Measurements from ENCODE around the gene COBL. TPM values are rescaled to one million over a fixed set of nuclear protein-coding genes. Genes with fewer than 3 reads are reported as not detected.

COBL gene
- total RNA-seq, 1 experiment from 2014 or later: 52.3 TPM

DNA sequence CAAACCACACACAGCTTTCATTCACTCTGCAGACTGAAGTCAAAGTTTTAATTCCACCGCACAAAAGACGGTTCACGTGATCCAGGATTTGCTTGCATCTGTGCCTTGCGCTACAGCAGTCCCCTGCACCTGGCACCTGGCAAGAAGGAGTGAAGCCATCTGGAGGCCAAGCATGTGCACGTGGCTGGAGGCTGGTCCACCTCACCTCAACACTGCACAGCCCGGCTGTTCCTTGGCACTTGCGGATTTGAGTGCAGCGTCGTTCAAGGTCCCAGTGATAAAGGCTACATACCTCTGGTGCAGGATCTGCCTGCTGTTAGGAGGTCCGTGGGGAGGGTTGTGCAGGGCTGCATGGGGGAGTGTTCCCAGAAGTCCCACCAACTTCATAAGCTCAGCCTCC, 285.4 kb downstream of the COBL start:
- Histone ChIP-seq H2AK5ac (ENCODE audit: insufficient read length, low read length) (no peak overlapping the region), H4K8ac (replicated peaks; ENCODE audit: insufficient read length, low read depth, low read length) (no peak overlapping the region), H3K27ac (ENCODE audit: insufficient read length, low read depth, low read length) (no peak overlapping the region), H3K56ac (ENCODE audit: insufficient read length, low read depth, low read length) (no peak overlapping the region), H3K4ac (ENCODE audit: low read depth, low read length) (no peak overlapping the region), H2BK20ac (ENCODE audit: low read depth, low read length, poor library complexity, severe bottlenecking) (no peak overlapping the region), H3K23me2 (ENCODE audit: insufficient read length, low read depth, low read length, poor library complexity, severe bottlenecking) (no peaks in the 10 kb centered on the region), H4K5ac (ENCODE audit: insufficient read length, low read depth, low read length) (no peak overlapping the region), H2BK12ac (ENCODE audit: insufficient read length, low read depth, low read length) (no peak overlapping the region), H2BK15ac (ENCODE audit: low read depth, low read length) (no peak overlapping the region), H3K9me3 (ENCODE audit: control insufficient read depth, low read depth, low read length) (no peaks in the 10 kb centered on the region), H3K79me1 (ENCODE audit: insufficient read depth, low read depth, low read length, poor library complexity, severe bottlenecking) (no peaks in the 10 kb centered on the region), H3K4me1 (ENCODE audit: insufficient read depth, low read length) (peaks cover 5% of the 10 kb centered on the region; the same call in 1 of the 2 replicates), H3K23ac (ENCODE audit: insufficient read length, low read depth, low read length) (no peak overlapping the region), H3T11ph (ENCODE audit: low read length) (no peak overlapping the region), H4K91ac (ENCODE audit: insufficient read length, low read depth, low read length) (no peak overlapping the region), H2BK5ac (ENCODE audit: insufficient read length, low read length) (no peak overlapping the region), H3K9ac (ENCODE audit: extremely low read depth, insufficient read length, low read length) (no peak overlapping the region), H3K18ac (ENCODE audit: insufficient read length, low read depth, low read length) (no peak overlapping the region), H3K79me2 (ENCODE audit: insufficient read depth, low read length) (no peaks in the 10 kb centered on the region), H4K20me1 (ENCODE audit: control insufficient read depth, insufficient read depth, insufficient read length) (peaks cover 2% of the 10 kb centered on the region), H2BK120ac (ENCODE audit: low read depth, low read length, poor library complexity, severe bottlenecking) (no peak overlapping the region), H3K14ac (ENCODE audit: insufficient read depth, low read length) (no peak overlapping the region), H2AFZ (ENCODE audit: low read length) (no peak overlapping the region), H3K4me2 (ENCODE audit: insufficient read depth, insufficient read length, low read length) (no peak overlapping the region), H3K27me3 (ENCODE audit: insufficient read depth, low read length) (no peaks in the 10 kb centered on the region)
- WGBS (ENCODE audit: extremely low coverage, insufficient read length, low lambda C conversion rate): no CpG with 5 or more reads among the region's 10 CpGs
- Mint-ChIP-seq H3K9me3 (no peaks in the 10 kb centered on the region), H3K36me3 (ENCODE audit: insufficient read depth in 1 of 3, low read depth in 3 of 3) (peaks cover 0 to 39% (median 37%) of the 10 kb centered on the region in 3 experiments; a peak in 4 of 7 replicates), H3K27me3 (ENCODE audit: low read depth) (no peaks in the 10 kb centered on the region), H3K4me3 (no peak overlapping the region), H3K27ac (no peak overlapping the region; a peak in 1 of 7 replicates), H3K4me1 (peaks cover 20 to 26% of the 10 kb centered on the region in 2 experiments)
- no peak for DNase-seq
- no peak for TF ChIP-seq CTCF (conservative IDR thresholded peaks at IDR 0.05)

All from H9 (cell line).